GM19372 (cell line): Measurements from ENCODE around the gene KPNA3.
"Not testable (repeated sequence)": the region's sequence is repeated elsewhere in the genome, so short reads cannot be mapped to it uniquely, and the experiment has no call there.

Experiments used
- ATAC-seq: cut with Tn5 transposase; IDR thresholded peaks from one replicate; pipeline ENCODE4 v1.9.1; 2021; ENCODE audit warnings: mild to moderate bottlenecking, low read depth, moderate library complexity; ENCODE audit not compliant: unreplicated experiment

Gene KPNA3

GRCh38 chr13:49810567-49811526, 18.4 kb upstream of the KPNA3 start:
- ATAC-seq = no peak

GRCh38 chr13:49807681-49808080, 15.2 kb upstream of the KPNA3 start:
- ATAC-seq = no peak

- no peak for ATAC-seq
Measured at GRCh38 chr13:49806126-49806536, 13.6 kb upstream of the KPNA3 start.

GRCh38 chr13:49803047-49803446, 10.6 kb upstream of the KPNA3 start:
- not testable (repeated sequence) for ATAC-seq

GRCh38 chr13:49802426-49802825, 9.9 kb upstream of the KPNA3 start:
- no peak for ATAC-seq

- ATAC-seq = peak; percentile 20
Measured at GRCh38 chr13:49791711-49792549, 552 bp downstream of the KPNA3 start.

GRCh38 chr13:49791315-49791710, 1.2 kb downstream of the KPNA3 start:
- no peak for ATAC-seq

GRCh38 chr13:49789968-49790367, 2.5 kb downstream of the KPNA3 start:
- ATAC-seq = no peak

- no peak for ATAC-seq
Measured at GRCh38 chr13:49786401-49787008, 6.0 kb downstream of the KPNA3 start.

- no peak for ATAC-seq
Measured at GRCh38 chr13:49784886-49785570, 7.5 kb downstream of the KPNA3 start.

- ATAC-seq = no peak
Measured at GRCh38 chr13:49783865-49784264, 8.6 kb downstream of the KPNA3 start.

- no peak for ATAC-seq
Measured at GRCh38 chr13:49782784-49783183, 9.7 kb downstream of the KPNA3 start.

- ATAC-seq = no peak
Measured at GRCh38 chr13:49781806-49782205, 10.7 kb downstream of the KPNA3 start.

- ATAC-seq = no peak
Measured at GRCh38 chr13:49779721-49780120, 12.8 kb downstream of the KPNA3 start.

GRCh38 chr13:49777746-49778614, 14.5 kb downstream of the KPNA3 start:
- ATAC-seq = no peak

- ATAC-seq = no peak
Measured at GRCh38 chr13:49776871-49777270, 15.6 kb downstream of the KPNA3 start.

GRCh38 chr13:49774376-49775005, 18.0 kb downstream of the KPNA3 start:
- ATAC-seq = no peak

GRCh38 chr13:49772828-49773227, 19.7 kb downstream of the KPNA3 start:
- ATAC-seq = no peak

GRCh38 chr13:49761811-49762210, 30.7 kb downstream of the KPNA3 start:
- ATAC-seq = not testable (repeated sequence)
